Suprapubic skin (tissue), 4 donors: Measurements from ENCODE around the gene TNFSF8.

Experiments
- EP300 ChIP-seq: sonication (generic); formaldehyde crosslinking; IDR thresholded peaks from one replicate; pipeline ENCODE4 v1.6.1; 2017; ENCODE audit warnings: antibody characterized with exemption
- POLR2AphosphoS5 ChIP-seq, 3 donors: sonication (generic); formaldehyde crosslinking; IDR thresholded peaks; one replicate each; pipeline ENCODE4 v1.6.1; 2017; ENCODE audit warnings: antibody characterized with exemption in 3 of 3
- TF ChIP-seq, protein P1 (sequence below), 2 donors: fragments of 200-600 bp in 1 of 2; fragments of 450-650 bp in 1 of 2; sonication (generic) in 1 of 2; IDR thresholded peaks; one replicate each; pipeline ENCODE4 v1.5.1; 2016 to 2019; ENCODE audit warnings: antibody characterized with exemption in 2 of 2, mild to moderate bottlenecking in 1 of 2, moderate library complexity in 1 of 2

- TF ChIP-seq, protein P1, sequence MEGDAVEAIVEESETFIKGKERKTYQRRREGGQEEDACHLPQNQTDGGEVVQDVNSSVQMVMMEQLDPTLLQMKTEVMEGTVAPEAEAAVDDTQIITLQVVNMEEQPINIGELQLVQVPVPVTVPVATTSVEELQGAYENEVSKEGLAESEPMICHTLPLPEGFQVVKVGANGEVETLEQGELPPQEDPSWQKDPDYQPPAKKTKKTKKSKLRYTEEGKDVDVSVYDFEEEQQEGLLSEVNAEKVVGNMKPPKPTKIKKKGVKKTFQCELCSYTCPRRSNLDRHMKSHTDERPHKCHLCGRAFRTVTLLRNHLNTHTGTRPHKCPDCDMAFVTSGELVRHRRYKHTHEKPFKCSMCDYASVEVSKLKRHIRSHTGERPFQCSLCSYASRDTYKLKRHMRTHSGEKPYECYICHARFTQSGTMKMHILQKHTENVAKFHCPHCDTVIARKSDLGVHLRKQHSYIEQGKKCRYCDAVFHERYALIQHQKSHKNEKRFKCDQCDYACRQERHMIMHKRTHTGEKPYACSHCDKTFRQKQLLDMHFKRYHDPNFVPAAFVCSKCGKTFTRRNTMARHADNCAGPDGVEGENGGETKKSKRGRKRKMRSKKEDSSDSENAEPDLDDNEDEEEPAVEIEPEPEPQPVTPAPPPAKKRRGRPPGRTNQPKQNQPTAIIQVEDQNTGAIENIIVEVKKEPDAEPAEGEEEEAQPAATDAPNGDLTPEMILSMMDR (IDR thresholded peaks at IDR 0.05) = no peak
- TF ChIP-seq EP300 = no peak
- no peak for TF ChIP-seq POLR2AphosphoS5 (IDR thresholded peaks at IDR 0.05)
Measured at GRCh38 chr9:114968671-114969070, 38.3 kb upstream of the TNFSF8 start.
